DMS153 (cell line): ENCODE results near the gene FAM32A.

ENCODE experiments used
- DNase-seq: peaks from one replicate; lab custom pipeline; 2025; lab: John Stamatoyannopoulos, UW

The FAM32A gene

GRCh38 chr19:16202320-16203255, 17.4 kb downstream of the FAM32A start:
- DNase-seq, result no peak

- no peak for DNase-seq
These were observed 18.2 kb downstream of the FAM32A start for GRCh38 chr19:16203256-16204004.

- DNase-seq, result no peak
These were observed 18.7 kb downstream of the FAM32A start for GRCh38 chr19:16204005-16204294.

- DNase-seq, result no peak
These were observed 20.2 kb downstream of the FAM32A start for GRCh38 chr19:16205205-16206045.

GRCh38 chr19:16206046-16206605, 20.9 kb downstream of the FAM32A start:
- no peak for DNase-seq

GRCh38 chr19:16206637-16207036, 21.4 kb downstream of the FAM32A start:
- DNase-seq, result no peak

- DNase-seq, result no peak
These were observed 21.9 kb downstream of the FAM32A start for GRCh38 chr19:16207063-16207462.

- no peak for DNase-seq
These were observed 22.3 kb downstream of the FAM32A start for GRCh38 chr19:16207490-16208025.

- DNase-seq, result no peak
These were observed 23.0 kb downstream of the FAM32A start for GRCh38 chr19:16208064-16208759.

GRCh38 chr19:16208847-16209665, 23.8 kb downstream of the FAM32A start:
- no peak for DNase-seq

GRCh38 chr19:16210168-16210567, 25.0 kb downstream of the FAM32A start:
- no peak for DNase-seq

GRCh38 chr19:16213076-16213475, 27.9 kb downstream of the FAM32A start:
- no peak for DNase-seq

- no peak for DNase-seq
These were observed 31.8 kb downstream of the FAM32A start for GRCh38 chr19:16216744-16217670.

- DNase-seq, result no peak
These were observed 32.7 kb downstream of the FAM32A start for GRCh38 chr19:16217716-16218451.

GRCh38 chr19:16218851-16219250, 33.6 kb downstream of the FAM32A start:
- no peak for DNase-seq

GRCh38 chr19:16222806-16223205, 37.6 kb downstream of the FAM32A start:
- no peak for DNase-seq

GRCh38 chr19:16223746-16224145, 38.5 kb downstream of the FAM32A start:
- no peak for DNase-seq

- DNase-seq, result no peak
These were observed 39.3 kb downstream of the FAM32A start for GRCh38 chr19:16224293-16225045.
